Endothelial cell of umbilical vein (primary cell): ENCODE measurements around the gene FAM98A.

Experiments
- CTCF ChIP-seq, 2 donors: IDR thresholded peaks; 1 replicate in 1 of 2; 2 replicates in 1 of 2; pipeline ENCODE4 v1.5.1; 2011; ENCODE audit warnings: low read length in 2 of 2, mild to moderate bottlenecking in 2 of 2, moderate library complexity in 2 of 2, control low read depth in 1 of 2, inconsistent platforms in 1 of 2, low read depth in 1 of 2; ENCODE audit not compliant: insufficient read depth in 1 of 2; ENCODE audit errors: extremely low read depth in 1 of 2
- EZH2 ChIP-seq: IDR thresholded peaks from 2 replicates; pipeline ENCODE4 v1.6.1; 2012; ENCODE audit warnings: borderline replicate concordance, low read depth, mild to moderate bottlenecking, moderate library complexity, low read length, inconsistent platforms; ENCODE audit not compliant: severe bottlenecking
- MYC ChIP-seq: IDR thresholded peaks from one replicate; pipeline ENCODE4 v1.6.1; 2011; ENCODE audit warnings: mild to moderate bottlenecking, low read depth, low read length
- POLR2A ChIP-seq: IDR thresholded peaks from 2 replicates; pipeline ENCODE4 v1.6.1; 2012; ENCODE audit warnings: low read depth, mild to moderate bottlenecking, control low read depth, low read length

- no peak for TF ChIP-seq CTCF (IDR thresholded peaks at IDR 0.05; ENCODE audit: extremely low read depth in 1 of 2, insufficient read depth in 1 of 2, low read depth in 1 of 2, low read length in 2 of 2)
- TF ChIP-seq POLR2A, result no peak
- no peak for TF ChIP-seq MYC
- TF ChIP-seq EZH2, result no peak
Observed at GRCh38 chr2:33598561-33599174, 431 bp downstream of the FAM98A start.
